WTC11 (cell line): ENCODE results near the gene HVCN1. TPM values are rescaled to one million over a fixed set of nuclear protein-coding genes. Genes with fewer than 3 reads are reported as not detected.

Experiments used
- ATAC-seq: fragments of 200-7000 bp; cut with Tn5 transposase; 2 replicates; pipeline ENCODE4 v1.10.0; 2021; ENCODE audit warnings: mild to moderate bottlenecking, moderate library complexity
- CTCF ChIA-PET: fragments of 300-600 bp; sonication (Branson Sonifier 250); formaldehyde crosslinking; loops from one replicate; lab custom pipeline; 2021; ENCODE audit warnings: antibody characterized with exemption; lab: Charles Lee
- POLR2A ChIA-PET: fragments of 350-600 bp; sonication (Branson Sonifier 250); formaldehyde crosslinking; loops from one replicate; lab custom pipeline; 2021; ENCODE audit warnings: antibody characterized with exemption; lab: Charles Lee
- DNase-seq: peaks from one replicate; pipeline ENCODE4 v3.0.0; 2021; ENCODE audit warnings: low spot score
- H3K27ac Mint-ChIP-seq: 2 replicates; pipeline ENCODE4 v1.8.0; 2021; ENCODE audit warnings: mixed read lengths
- H3K27me3 Mint-ChIP-seq: 2 replicates; pipeline ENCODE4 v1.8.0; 2021; ENCODE audit warnings: low read depth, mild to moderate bottlenecking, moderate library complexity, mixed read lengths
- H3K36me3 Mint-ChIP-seq: 2 replicates; pipeline ENCODE4 v1.8.0; 2021; ENCODE audit warnings: mixed read lengths
- H3K4me1 Mint-ChIP-seq: 2 replicates; pipeline ENCODE4 v1.8.0; 2022; ENCODE audit warnings: mixed read lengths
- H3K4me3 Mint-ChIP-seq: 2 replicates; pipeline ENCODE4 v1.8.0; 2021; ENCODE audit warnings: mild to moderate bottlenecking, moderate library complexity, mixed read lengths
- H3K9me3 Mint-ChIP-seq: 2 replicates; pipeline ENCODE4 v1.8.0; 2021; ENCODE audit warnings: mixed read lengths
- ATF1 ChIP-seq: sonication (generic); formaldehyde crosslinking; IDR thresholded peaks from 2 replicates; pipeline ENCODE4 v1.8.1; 2023; ENCODE audit warnings: mild to moderate bottlenecking, moderate library complexity, missing genetic modification reagents
- CREB1 ChIP-seq: sonication (generic); formaldehyde crosslinking; IDR thresholded peaks from 2 replicates; pipeline ENCODE4 v1.8.0; 2023; ENCODE audit warnings: mild to moderate bottlenecking, missing genetic modification reagents
- CREM ChIP-seq: sonication (generic); formaldehyde crosslinking; IDR thresholded peaks from 2 replicates; pipeline ENCODE4 v1.8.1; 2022; ENCODE audit warnings: mild to moderate bottlenecking, missing genetic modification reagents, moderate library complexity
- ETV6 ChIP-seq: sonication (generic); formaldehyde crosslinking; IDR thresholded peaks from 2 replicates; pipeline ENCODE4 v1.8.1; 2022; ENCODE audit warnings: mild to moderate bottlenecking, missing genetic modification reagents
- FOXJ3 ChIP-seq: sonication (generic); formaldehyde crosslinking; IDR thresholded peaks from 2 replicates; pipeline ENCODE4 v1.9.0; 2021; ENCODE audit warnings: missing genetic modification reagents, mild to moderate bottlenecking, borderline replicate concordance
- FOXP1 ChIP-seq: sonication (generic); formaldehyde crosslinking; IDR thresholded peaks from 2 replicates; pipeline ENCODE4 v1.8.0; 2022; ENCODE audit warnings: missing genetic modification reagents, mild to moderate bottlenecking, moderate library complexity, borderline replicate concordance
- GABPB1 ChIP-seq: sonication (generic); formaldehyde crosslinking; IDR thresholded peaks from 2 replicates; pipeline ENCODE4 v1.8.1; 2023; ENCODE audit warnings: mild to moderate bottlenecking, missing genetic modification reagents
- JAZF1 ChIP-seq: fragments of 250-450 bp; sonication (Bioruptor Pico); IDR thresholded peaks from 2 replicates; pipeline ENCODE4 v1.9.0; 2021; ENCODE audit warnings: moderate library complexity, mild to moderate bottlenecking, inconsistent platforms
- MXD4 ChIP-seq: fragments of 250-450 bp; sonication (Bioruptor Pico); IDR thresholded peaks from 2 replicates; pipeline ENCODE4 v1.8.0; 2021; ENCODE audit warnings: mild to moderate bottlenecking, moderate library complexity, borderline replicate concordance
- MYBL2 ChIP-seq: sonication (generic); formaldehyde crosslinking; IDR thresholded peaks from 2 replicates; pipeline ENCODE4 v1.8.1; 2023; ENCODE audit warnings: mild to moderate bottlenecking, moderate library complexity, missing genetic modification reagents
- NFATC4 ChIP-seq: fragments of 250-450 bp; sonication (Bioruptor Pico); IDR thresholded peaks from 2 replicates; pipeline ENCODE4 v1.9.0; 2021; ENCODE audit warnings: mild to moderate bottlenecking
- NFYB ChIP-seq: sonication (generic); formaldehyde crosslinking; conservative IDR thresholded peaks from 2 replicates; pipeline ENCODE4 v1.8.0; 2022; ENCODE audit warnings: low read depth, missing genetic modification reagents
- NR3C1 ChIP-seq: sonication (generic); formaldehyde crosslinking; conservative IDR thresholded peaks from 2 replicates; pipeline ENCODE4 v1.8.1; 2023; ENCODE audit warnings: low read depth, mild to moderate bottlenecking, missing genetic modification reagents
- PRRX2 ChIP-seq: fragments of 250-450 bp; sonication (Bioruptor Pico); IDR thresholded peaks from 2 replicates; pipeline ENCODE4 v1.8.0; 2021; ENCODE audit warnings: mild to moderate bottlenecking
- TEAD4 ChIP-seq: sonication (generic); formaldehyde crosslinking; IDR thresholded peaks from 2 replicates; pipeline ENCODE4 v1.8.0; 2022; ENCODE audit warnings: mild to moderate bottlenecking, missing genetic modification reagents
- TP53 ChIP-seq: sonication (generic); formaldehyde crosslinking; IDR thresholded peaks from 2 replicates; pipeline ENCODE4 v1.8.1; 2023; ENCODE audit warnings: mild to moderate bottlenecking, missing genetic modification reagents
- ZBTB21 ChIP-seq: sonication (generic); formaldehyde crosslinking; IDR thresholded peaks from 2 replicates; pipeline ENCODE4 v1.8.1; 2023; ENCODE audit warnings: mild to moderate bottlenecking, missing genetic modification reagents, borderline replicate concordance
- ZNF263 ChIP-seq: sonication (generic); formaldehyde crosslinking; IDR thresholded peaks from 2 replicates; pipeline ENCODE4 v1.8.1; 2022; ENCODE audit warnings: low read depth, mild to moderate bottlenecking, moderate library complexity, missing genetic modification reagents
- ZNF416 ChIP-seq: fragments of 250-450 bp; sonication (Bioruptor Pico); IDR thresholded peaks from 2 replicates; pipeline ENCODE4 v1.9.0; 2021; ENCODE audit warnings: mild to moderate bottlenecking, inconsistent platforms
- total RNA-seq: library from RNA; stranded (reverse); gene quantifications from 3 replicates; pipeline ENCODE4 v1.2.3, GENCODE V29; 2021
- TF ChIP-seq, protein P1 (sequence below): sonication (generic); formaldehyde crosslinking; IDR thresholded peaks from 2 replicates; pipeline ENCODE4 v1.8.0; 2023; ENCODE audit warnings: missing genetic modification reagents
- TF ChIP-seq, protein P2 (sequence below): sonication (generic); formaldehyde crosslinking; IDR thresholded peaks from 2 replicates; pipeline ENCODE4 v1.8.1; 2023; ENCODE audit warnings: mild to moderate bottlenecking, moderate library complexity, missing genetic modification reagents
- TF ChIP-seq, protein P3 (sequence below): fragments of 250-450 bp; sonication (Bioruptor Pico); conservative IDR thresholded peaks from 2 replicates; pipeline ENCODE4 v1.9.0; 2021; ENCODE audit warnings: mild to moderate bottlenecking

HVCN1 gene
- total RNA-seq, 1 experiment from 2014 or later, result 5.7 TPM

DNA sequence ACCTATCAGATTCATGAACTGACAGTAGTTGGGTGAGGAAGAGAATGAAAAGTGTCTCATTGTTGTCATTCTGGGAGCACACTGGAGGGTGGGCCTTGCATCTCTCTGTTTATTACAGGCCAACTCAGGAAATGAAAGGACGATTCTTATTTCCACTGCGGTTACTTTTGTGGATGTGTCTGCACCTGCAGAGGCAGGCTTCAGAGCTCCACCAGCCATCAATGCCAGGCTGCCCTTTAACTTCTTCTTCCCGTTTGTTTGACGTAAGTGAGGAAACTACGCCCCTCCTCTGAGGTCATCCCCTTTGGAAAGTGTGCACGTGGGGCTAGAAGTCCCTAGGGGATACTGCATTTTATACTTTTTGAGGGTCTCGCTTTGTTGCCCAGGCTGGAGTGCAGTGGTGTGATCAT lies 41.3 kb downstream of the HVCN1 start:
- Mint-ChIP-seq H3K4me3 (no peak overlapping the region), H3K36me3 (peaks cover 4% of the 10 kb centered on the region; the same call in 1 of the 2 replicates), H3K4me1 (no peaks in the 10 kb centered on the region), H3K9me3 (no peaks in the 10 kb centered on the region), H3K27ac (no peak overlapping the region), H3K27me3 (no peaks in the 10 kb centered on the region)
- DNase-seq (no peak), ATAC-seq (no peak)
- TF ChIP-seq CREM (CRISPR knock-in tag) (no peak), GABPB1 (CRISPR knock-in tag) (no peak), CREB1 (CRISPR knock-in tag) (no peak), ZBTB21 (CRISPR knock-in tag) (no peak), FOXP1 (CRISPR knock-in tag) (no peak), TEAD4 (CRISPR knock-in tag) (no peak), ETV6 (no peak), MYBL2 (CRISPR knock-in tag) (no peak), ATF1 (no peak), ZNF416 (CRISPR knock-in tag) (no peak), ZNF263 (no peak), MXD4 (CRISPR knock-in tag) (no peak), TP53 (CRISPR knock-in tag) (no peak), FOXJ3 (no peak), JAZF1 (CRISPR knock-in tag) (no peak), NFYB (no peak), NFATC4 (CRISPR knock-in tag) (no peak)
- TF ChIP-seq, protein P1, sequence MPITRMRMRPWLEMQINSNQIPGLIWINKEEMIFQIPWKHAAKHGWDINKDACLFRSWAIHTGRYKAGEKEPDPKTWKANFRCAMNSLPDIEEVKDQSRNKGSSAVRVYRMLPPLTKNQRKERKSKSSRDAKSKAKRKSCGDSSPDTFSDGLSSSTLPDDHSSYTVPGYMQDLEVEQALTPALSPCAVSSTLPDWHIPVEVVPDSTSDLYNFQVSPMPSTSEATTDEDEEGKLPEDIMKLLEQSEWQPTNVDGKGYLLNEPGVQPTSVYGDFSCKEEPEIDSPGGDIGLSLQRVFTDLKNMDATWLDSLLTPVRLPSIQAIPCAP, result no peak
- TF ChIP-seq, protein P2, sequence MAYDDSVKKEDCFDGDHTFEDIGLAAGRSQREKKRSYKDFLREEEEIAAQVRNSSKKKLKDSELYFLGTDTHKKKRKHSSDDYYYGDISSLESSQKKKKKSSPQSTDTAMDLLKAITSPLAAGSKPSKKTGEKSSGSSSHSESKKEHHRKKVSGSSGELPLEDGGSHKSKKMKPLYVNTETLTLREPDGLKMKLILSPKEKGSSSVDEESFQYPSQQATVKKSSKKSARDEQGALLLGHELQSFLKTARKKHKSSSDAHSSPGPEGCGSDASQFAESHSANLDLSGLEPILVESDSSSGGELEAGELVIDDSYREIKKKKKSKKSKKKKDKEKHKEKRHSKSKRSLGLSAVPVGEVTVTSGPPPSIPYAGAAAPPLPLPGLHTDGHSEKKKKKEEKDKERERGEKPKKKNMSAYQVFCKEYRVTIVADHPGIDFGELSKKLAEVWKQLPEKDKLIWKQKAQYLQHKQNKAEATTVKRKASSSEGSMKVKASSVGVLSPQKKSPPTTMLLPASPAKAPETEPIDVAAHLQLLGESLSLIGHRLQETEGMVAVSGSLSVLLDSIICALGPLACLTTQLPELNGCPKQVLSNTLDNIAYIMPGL (CRISPR knock-in tag), result no peak
- ChIA-PET CTCF (no interaction called here), POLR2A (no interaction called here)

DNA sequence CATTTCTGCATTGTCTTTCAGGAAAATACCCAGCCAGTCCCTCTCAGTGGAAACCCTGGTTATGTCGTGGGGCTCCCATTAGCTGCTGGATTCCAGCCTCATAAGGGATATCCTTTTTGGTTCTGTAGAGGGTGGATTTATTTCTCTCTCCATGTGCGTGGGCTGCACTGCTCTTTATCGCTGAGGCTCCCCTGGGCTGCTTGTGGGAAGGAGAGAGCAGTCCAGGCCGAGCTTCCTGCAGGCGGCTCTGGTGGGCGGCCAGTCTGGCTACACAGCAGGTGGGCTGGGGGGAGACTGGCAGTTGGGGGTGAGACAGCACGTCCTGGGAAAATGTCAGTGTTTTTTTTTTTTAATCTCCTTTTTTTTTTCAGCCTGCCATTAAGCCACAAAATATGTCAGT lies 47.4 kb downstream of the HVCN1 start:
- ChIA-PET POLR2A (interaction anchor here (0.7 kb wide), 1 partner anchor 26 kb away, joined by 3 read pairs; no protein-coding TSS in a partner anchor), CTCF (interaction anchor here (0.7 to 1.3 kb wide), 3 partner anchors 63 to 247 kb away, joined by 3 to 6 read pairs (median 4); no protein-coding TSS in a partner anchor)
- Mint-ChIP-seq H3K27ac (no peak overlapping the region), H3K9me3 (no peaks in the 10 kb centered on the region), H3K36me3 (no peaks in the 10 kb centered on the region), H3K27me3 (no peaks in the 10 kb centered on the region), H3K4me1 (peaks cover 8% of the 10 kb centered on the region; the same call in 1 of the 2 replicates), H3K4me3 (no peak overlapping the region)
- DNase-seq (peak; percentile 29), ATAC-seq (peak; percentile 24; the same call in 1 of the 2 replicates)
- no peak for TF ChIP-seq PRRX2 (CRISPR knock-in tag)
- TF ChIP-seq, protein P3, sequence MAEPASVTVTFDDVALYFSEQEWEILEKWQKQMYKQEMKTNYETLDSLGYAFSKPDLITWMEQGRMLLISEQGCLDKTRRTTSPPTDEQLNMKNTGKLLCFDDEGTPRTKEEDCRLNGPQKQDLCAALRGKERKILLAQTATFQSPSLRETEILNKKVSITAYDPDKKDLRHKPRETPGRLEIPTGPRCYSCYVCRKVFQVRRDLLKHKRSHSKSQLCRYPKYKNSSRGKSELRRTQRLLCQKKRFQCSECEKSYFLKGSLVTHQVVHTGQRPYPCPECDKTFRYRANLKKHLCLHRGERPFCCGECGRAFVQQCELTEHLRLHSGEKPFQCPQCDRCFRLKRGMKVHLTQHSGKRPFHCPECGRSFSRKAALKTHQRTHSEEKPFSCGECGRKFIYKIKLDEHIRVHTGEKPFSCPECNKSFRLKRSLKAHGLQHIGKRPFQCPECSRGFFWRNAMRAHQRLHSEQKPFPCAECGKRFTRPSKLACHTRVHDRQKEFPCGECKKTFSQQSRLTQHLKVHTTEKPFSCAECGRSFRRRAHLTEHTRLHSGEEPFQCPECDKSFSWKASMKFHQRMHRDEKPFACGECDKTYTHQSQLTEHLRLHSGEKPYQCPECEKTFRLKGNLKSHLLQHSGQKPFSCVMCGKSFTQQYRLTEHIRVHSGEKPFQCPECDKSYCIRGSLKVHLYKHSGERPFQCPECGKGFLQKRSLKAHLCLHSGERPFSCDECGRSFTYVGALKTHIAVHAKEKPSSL (CRISPR knock-in tag), result no peak
- TF ChIP-seq NR3C1 (CRISPR knock-in tag), result no peak
- TF ChIP-seq NFATC4 (CRISPR knock-in tag), result no peak
- no peak for TF ChIP-seq MXD4 (CRISPR knock-in tag)
